ENCODE data around the gene ZBTB20. TPM values are rescaled to one million over a fixed set of nuclear protein-coding genes. Genes with fewer than 3 reads are reported as not detected.

ZBTB20 gene
- total RNA-seq, 4 donors from 2014 or later, result 4.1 to 41.8 (median 11.6) TPM

GRCh38 chr3:114892131-114892879, 254.8 kb downstream of the ZBTB20 start:
- TF ChIP-seq POLR2A (IDR thresholded peaks at IDR 0.05) (no peak), CTCF (IDR thresholded peaks at IDR 0.05) (no peak)
- no peak overlapping the region for H3K4me3 ChIP-seq
- H3K27ac ChIP-seq, result no peak overlapping the region
- intact Hi-C loops (cut with DNase I), result no loop called here
- no peaks in the 10 kb centered on the region for H3K36me3 ChIP-seq
- H3K27me3 ChIP-seq, result no peaks in the 10 kb centered on the region
- H3K9me3 ChIP-seq, result no peaks in the 10 kb centered on the region
- 91 to 97% methylated on average over 2 of the region's 2 CpGs for WGBS, 2 donors
- DNase-seq, result no peak
- no peaks in the 10 kb centered on the region for H3K4me1 ChIP-seq

DNA sequence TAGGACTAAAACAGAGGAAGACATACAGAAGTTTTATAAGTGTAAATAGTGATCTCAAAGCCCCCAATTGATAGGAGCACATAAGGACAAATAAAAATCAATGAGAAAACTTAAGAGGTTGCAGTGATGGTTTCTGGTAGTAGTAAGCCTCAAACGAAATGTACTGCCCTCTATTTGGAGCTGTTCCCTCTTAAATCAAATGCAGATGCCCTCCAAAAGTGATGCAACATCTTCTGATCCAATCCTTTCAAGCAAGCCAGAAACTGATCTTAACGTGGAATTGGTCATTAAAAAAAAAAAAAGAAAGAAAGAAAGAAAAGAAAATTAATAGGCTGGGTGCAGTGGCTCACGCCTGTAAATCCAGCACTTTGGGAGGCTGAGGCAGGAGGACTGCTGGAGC, 259.3 kb downstream of the ZBTB20 start:
- WGBS, 2 donors, result 70 to 80% methylated on average over 3 of the region's 3 CpGs
- intact Hi-C loops (cut with DNase I), result no loop called here
- H3K36me3 ChIP-seq, result no peaks in the 10 kb centered on the region
- no peak for DNase-seq
- no peak overlapping the region for H3K4me3 ChIP-seq
- H3K4me1 ChIP-seq, result no peaks in the 10 kb centered on the region
- no peak overlapping the region for H3K27ac ChIP-seq
- no peaks in the 10 kb centered on the region for H3K9me3 ChIP-seq
- TF ChIP-seq CTCF (IDR thresholded peaks at IDR 0.05) (no peak), POLR2A (IDR thresholded peaks at IDR 0.05) (no peak)
- H3K27me3 ChIP-seq, result no peaks in the 10 kb centered on the region

DNA sequence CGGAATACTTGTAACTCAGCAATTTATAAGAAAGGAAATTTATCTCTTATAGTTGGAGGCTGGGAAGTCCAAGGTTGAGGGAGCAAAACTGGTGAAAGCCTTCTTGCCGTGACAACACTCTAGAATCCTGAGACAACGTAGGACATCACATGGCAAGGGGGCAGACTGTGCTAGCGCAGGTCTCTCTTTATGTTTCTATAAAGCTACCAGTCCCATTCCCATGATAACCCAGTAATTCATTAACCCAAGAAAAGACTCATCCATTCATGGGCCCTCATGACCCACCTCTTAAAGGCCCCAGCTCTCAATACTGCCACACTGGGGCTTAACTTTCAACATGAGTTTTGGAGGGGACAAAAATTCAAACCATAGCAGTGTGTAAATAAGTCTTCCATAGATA, 260.2 kb downstream of the ZBTB20 start:
- Histone ChIP-seq H3K4me1 (no peaks in the 10 kb centered on the region), H3K36me3 (no peaks in the 10 kb centered on the region), H3K4me3 (no peak overlapping the region), H3K9me3 (no peaks in the 10 kb centered on the region), H3K27ac (no peak overlapping the region), H3K27me3 (no peaks in the 10 kb centered on the region)
- WGBS, 2 donors, result 91 to 97% methylated on average over 4 of the region's 4 CpGs
- no peak for TF ChIP-seq CTCF (IDR thresholded peaks at IDR 0.05)
- TF ChIP-seq POLR2A (IDR thresholded peaks at IDR 0.05), result no peak
- no peak for DNase-seq
- intact Hi-C loops (cut with DNase I), result no loop called here

GRCh38 chr3:114884213-114884923, 262.7 kb downstream of the ZBTB20 start:
- no peak for TF ChIP-seq POLR2A (IDR thresholded peaks at IDR 0.05)
- no peak for TF ChIP-seq CTCF (IDR thresholded peaks at IDR 0.05)
- Histone ChIP-seq H3K9me3 (no peaks in the 10 kb centered on the region), H3K4me1 (peaks cover 0 to 9% (median 0%) of the 10 kb centered on the region in 3 donors), H3K36me3 (no peaks in the 10 kb centered on the region), H3K27me3 (no peaks in the 10 kb centered on the region), H3K27ac (no peak overlapping the region), H3K4me3 (no peak overlapping the region)
- WGBS, 2 donors, result 90 to 91% methylated on average over 7 to 8 of the region's 8 CpGs
- intact Hi-C loops (cut with DNase I), result no loop called here
- DNase-seq, result no peak

DNA sequence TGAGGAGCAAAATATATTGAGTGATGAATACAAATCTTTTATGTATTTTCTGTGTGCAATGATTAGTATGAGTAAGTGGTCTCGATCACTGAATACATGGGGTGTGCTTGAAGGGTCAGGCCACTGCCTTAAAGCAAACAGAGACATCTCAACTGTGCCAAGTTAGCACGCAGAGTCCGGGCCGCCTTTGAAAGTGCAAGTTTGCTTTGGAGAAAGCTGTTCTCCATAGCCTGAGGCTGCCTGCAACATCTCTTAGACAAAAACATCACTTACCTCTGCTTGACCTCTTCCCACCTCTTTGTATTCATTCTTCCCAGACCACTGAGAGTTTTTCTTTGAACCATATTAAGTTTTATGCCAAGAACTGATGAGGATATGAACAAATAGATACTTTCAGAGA, 267.0 kb downstream of the ZBTB20 start:
- no peak for DNase-seq
- Histone ChIP-seq H3K27me3 (no peaks in the 10 kb centered on the region), H3K9me3 (no peaks in the 10 kb centered on the region), H3K4me3 (no peak overlapping the region), H3K36me3 (no peaks in the 10 kb centered on the region), H3K4me1 (peaks cover 0 to 9% (median 0%) of the 10 kb centered on the region in 3 donors), H3K27ac (no peak overlapping the region)
- 33 to 40% methylated on average over 4 of the region's 4 CpGs for WGBS, 2 donors
- intact Hi-C loops (cut with DNase I), result no loop called here
- no peak for TF ChIP-seq POLR2A (IDR thresholded peaks at IDR 0.05)
- TF ChIP-seq CTCF (IDR thresholded peaks at IDR 0.05), result no peak
